Mesenchymal stem cell (in vitro differentiated cells and primary cell): Measurements from ENCODE around the gene ADAM22.

Source experiments
- DNase-seq: peaks from one replicate; pipeline ENCODE4 v3.0.0-alpha.2; 2013
- H2AFZ ChIP-seq: one replicate; pipeline ENCODE4 v1.6.1; 2013; ENCODE audit warnings: low read depth, mild to moderate bottlenecking, control low read depth, inconsistent platforms, low read length, moderate library complexity
- H2AK5ac ChIP-seq: 2 replicates; pipeline ENCODE4 v1.6.1; 2013; ENCODE audit warnings: low read length, moderate library complexity, mild to moderate bottlenecking, inconsistent platforms; ENCODE audit not compliant: severe bottlenecking
- H2BK120ac ChIP-seq: one replicate; pipeline ENCODE4 v1.6.1; 2013; ENCODE audit warnings: low read depth, mild to moderate bottlenecking, inconsistent platforms, low read length, moderate library complexity
- H2BK12ac ChIP-seq, 2 experiments: one replicate each; pipeline ENCODE4 v1.6.1; 2013; ENCODE audit warnings: inconsistent platforms in 2 of 2, low read length in 2 of 2, mild to moderate bottlenecking in 2 of 2, moderate library complexity in 2 of 2, control low read depth in 1 of 2
- H2BK15ac ChIP-seq: one replicate; pipeline ENCODE4 v1.6.1; 2013; ENCODE audit warnings: mild to moderate bottlenecking, low read depth, inconsistent platforms; ENCODE audit not compliant: poor library complexity, severe bottlenecking
- H2BK5ac ChIP-seq: 2 replicates; pipeline ENCODE4 v1.6.1; 2013; ENCODE audit warnings: low read depth, mild to moderate bottlenecking, low read length, control low read depth, inconsistent platforms; ENCODE audit not compliant: poor library complexity, severe bottlenecking
- H3K14ac ChIP-seq, 2 experiments: one replicate each; pipeline ENCODE4 v1.6.1; 2013; ENCODE audit warnings: inconsistent platforms in 2 of 2, low read length in 2 of 2, control low read depth in 1 of 2, mild to moderate bottlenecking in 1 of 2, moderate library complexity in 1 of 2
- H3K18ac ChIP-seq, 2 experiments: one replicate each; pipeline ENCODE4 v1.6.1; 2013; ENCODE audit warnings: inconsistent platforms in 2 of 2, low read length in 2 of 2, control low read depth in 1 of 2, low read depth in 1 of 2, mild to moderate bottlenecking in 1 of 2
- H3K23ac ChIP-seq, 2 experiments: one replicate each; pipeline ENCODE4 v1.6.1; 2013; ENCODE audit warnings: inconsistent platforms in 2 of 2, low read length in 2 of 2, mild to moderate bottlenecking in 2 of 2, moderate library complexity in 2 of 2, control low read depth in 1 of 2
- H3K27ac ChIP-seq: 2 replicates; pipeline ENCODE4 v1.5.1; 2013; ENCODE audit warnings: mild to moderate bottlenecking, moderate library complexity, low read length, control low read depth, inconsistent platforms; ENCODE audit not compliant: poor library complexity, severe bottlenecking
- H3K27me3 ChIP-seq, 2 experiments: 2 replicates each; pipeline versions ENCODE4 v1.6.1 to v1.7.0; 2013; ENCODE audit warnings: low read length in 2 of 2, mild to moderate bottlenecking in 2 of 2, moderate library complexity in 2 of 2, control low read depth in 1 of 2, inconsistent platforms in 1 of 2; ENCODE audit not compliant: control insufficient read depth in 1 of 2, insufficient read depth in 1 of 2
- H3K36me3 ChIP-seq, 2 experiments: 2 replicates each; pipeline versions ENCODE4 v1.6.1 to v1.7.0; 2013; ENCODE audit warnings: low read length in 2 of 2, control low read depth in 1 of 2, inconsistent platforms in 1 of 2, low read depth in 1 of 2, mild to moderate bottlenecking in 1 of 2; ENCODE audit not compliant: insufficient read depth in 2 of 2, control insufficient read depth in 1 of 2
- H3K4ac ChIP-seq, 2 experiments: one replicate each; pipeline ENCODE4 v1.6.1; 2013; ENCODE audit warnings: inconsistent platforms in 2 of 2, low read length in 2 of 2, mild to moderate bottlenecking in 2 of 2, moderate library complexity in 2 of 2, control low read depth in 1 of 2, low read depth in 1 of 2
- H3K4me1 ChIP-seq: 2 replicates; pipeline ENCODE4 v1.6.1; 2013; ENCODE audit warnings: low read depth, low read length, control low read depth; ENCODE audit not compliant: control insufficient read depth, insufficient read depth
- H3K4me2 ChIP-seq: 2 replicates; pipeline ENCODE4 v1.6.1; 2013; ENCODE audit warnings: low read length, mild to moderate bottlenecking, inconsistent platforms; ENCODE audit not compliant: poor library complexity, severe bottlenecking
- H3K4me3 ChIP-seq, 2 experiments: 2 replicates each; pipeline versions ENCODE4 v1.5.1 to v1.7.0; 2013; ENCODE audit warnings: low read length in 2 of 2, mild to moderate bottlenecking in 2 of 2, control low read depth in 1 of 2, low read depth in 1 of 2; ENCODE audit not compliant: insufficient read depth in 1 of 2
- H3K79me1 ChIP-seq: replicated peaks from 2 replicates; pipeline ENCODE4 v1.6.1; 2013; ENCODE audit warnings: mild to moderate bottlenecking, control low read depth, low read length, inconsistent platforms; ENCODE audit not compliant: poor library complexity, severe bottlenecking
- H3K9ac ChIP-seq: 2 replicates; pipeline ENCODE4 v1.7.0; 2013; ENCODE audit warnings: mild to moderate bottlenecking, low read length, moderate library complexity
- H3K9me3 ChIP-seq: 2 replicates; pipeline ENCODE4 v1.7.0; 2013; ENCODE audit warnings: mild to moderate bottlenecking, low read length; ENCODE audit not compliant: control insufficient read depth
- H4K8ac ChIP-seq: one replicate; pipeline ENCODE4 v1.6.1; 2013; ENCODE audit warnings: inconsistent platforms, mild to moderate bottlenecking, low read length, moderate library complexity
- H4K91ac ChIP-seq: one replicate; pipeline ENCODE4 v1.6.1; 2013; ENCODE audit warnings: mild to moderate bottlenecking, low read length, inconsistent platforms
- WGBS: methylation state at CpG from one replicate; pipeline ENCODE4 v1.1.7; 2013; ENCODE audit warnings: mixed read lengths; 5-methylcytosine and 5-hydroxymethylcytosine counted together

The ADAM22 gene

GRCh38 chr7:88046839-88047573 is 113.0 kb downstream of the ADAM22 start:
- no peak for DNase-seq
- H3K14ac ChIP-seq, result no peak overlapping the region
- H3K4me1 ChIP-seq, result no peaks in the 10 kb centered on the region
- no peak overlapping the region for H2AK5ac ChIP-seq
- H2BK5ac ChIP-seq, result no peak overlapping the region
- no peak overlapping the region for H2BK15ac ChIP-seq
- no peak overlapping the region for H3K4ac ChIP-seq
- H3K36me3 ChIP-seq, result no peaks in the 10 kb centered on the region
- no peak overlapping the region for H3K27ac ChIP-seq
- H3K9me3 ChIP-seq, result no peaks in the 10 kb centered on the region
- no peak overlapping the region for H2AFZ ChIP-seq
- H3K4me3 ChIP-seq, result no peak overlapping the region
- H3K4me2 ChIP-seq, result no peak overlapping the region
- no peaks in the 10 kb centered on the region for H3K79me1 ChIP-seq
- no peak overlapping the region for H2BK12ac ChIP-seq
- no peak overlapping the region for H4K8ac ChIP-seq
- no peak overlapping the region for H4K91ac ChIP-seq
- 100% methylated on average over 1 of the region's 1 CpG for WGBS
- H2BK120ac ChIP-seq, result no peak overlapping the region
- no peak overlapping the region for H3K23ac ChIP-seq
- no peak overlapping the region for H3K9ac ChIP-seq
- no peaks in the 10 kb centered on the region for H3K27me3 ChIP-seq
- no peak overlapping the region for H3K18ac ChIP-seq

DNA sequence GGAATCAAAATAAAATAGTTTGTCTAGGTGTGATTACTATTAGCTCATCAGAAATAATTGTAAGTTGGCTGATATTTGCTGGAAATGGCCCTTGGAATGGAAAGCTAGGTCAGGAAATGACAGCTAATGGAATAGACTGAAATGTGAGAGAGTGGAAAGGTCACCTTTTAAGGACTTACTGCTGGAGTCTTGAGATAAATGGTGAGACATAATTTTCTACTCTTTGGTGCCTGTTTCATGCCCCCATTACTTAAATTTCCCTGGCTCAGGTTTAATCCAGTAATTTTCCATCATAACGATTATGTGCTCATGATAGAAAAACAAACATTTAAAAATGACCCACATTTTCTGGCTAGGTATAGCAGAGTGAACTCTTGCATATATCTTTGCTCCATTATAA is 123.6 kb downstream of the ADAM22 start:
- Histone ChIP-seq H3K27me3 (no peaks in the 10 kb centered on the region), H2AK5ac (no peak overlapping the region), H3K4ac (no peak overlapping the region), H3K18ac (no peak overlapping the region), H3K4me2 (no peak overlapping the region), H2BK12ac (no peak overlapping the region), H2BK120ac (no peak overlapping the region), H3K9ac (no peak overlapping the region), H4K91ac (no peak overlapping the region), H3K9me3 (peaks cover 4% of the 10 kb centered on the region), H3K79me1 (no peaks in the 10 kb centered on the region), H2AFZ (no peak overlapping the region), H3K4me1 (no peaks in the 10 kb centered on the region), H4K8ac (no peak overlapping the region), H3K36me3 (no peaks in the 10 kb centered on the region), H3K14ac (no peak overlapping the region), H3K27ac (no peak overlapping the region), H3K23ac (no peak overlapping the region), H3K4me3 (no peak overlapping the region), H2BK15ac (no peak overlapping the region), H2BK5ac (no peak overlapping the region)
- whole genome bisulfite sequencing, result no CpG with 5 or more reads among the region's 1 CpG
- DNase-seq, result no peak

GRCh38 chr7:88062238-88062637 is 128.2 kb downstream of the ADAM22 start:
- no peak overlapping the region for H2AFZ ChIP-seq
- H2AK5ac ChIP-seq, result no peak overlapping the region
- H3K4ac ChIP-seq, result no peak overlapping the region
- H4K91ac ChIP-seq, result no peak overlapping the region
- no peak overlapping the region for H2BK15ac ChIP-seq
- H4K8ac ChIP-seq, result no peak overlapping the region
- DNase-seq, result no peak
- H3K4me2 ChIP-seq, result no peak overlapping the region
- peaks cover 4% of the 10 kb centered on the region for H3K9me3 ChIP-seq
- H3K4me3 ChIP-seq, result no peak overlapping the region
- no peaks in the 10 kb centered on the region for H3K27me3 ChIP-seq
- H3K9ac ChIP-seq, result no peak overlapping the region
- H2BK120ac ChIP-seq, result no peak overlapping the region
- H3K27ac ChIP-seq, result no peak overlapping the region
- no peaks in the 10 kb centered on the region for H3K36me3 ChIP-seq
- no peak overlapping the region for H2BK12ac ChIP-seq
- no peak overlapping the region for H2BK5ac ChIP-seq
- H3K18ac ChIP-seq, result no peak overlapping the region
- no peak overlapping the region for H3K23ac ChIP-seq
- H3K79me1 ChIP-seq, result no peaks in the 10 kb centered on the region
- H3K4me1 ChIP-seq, result no peaks in the 10 kb centered on the region
- no peak overlapping the region for H3K14ac ChIP-seq

DNA sequence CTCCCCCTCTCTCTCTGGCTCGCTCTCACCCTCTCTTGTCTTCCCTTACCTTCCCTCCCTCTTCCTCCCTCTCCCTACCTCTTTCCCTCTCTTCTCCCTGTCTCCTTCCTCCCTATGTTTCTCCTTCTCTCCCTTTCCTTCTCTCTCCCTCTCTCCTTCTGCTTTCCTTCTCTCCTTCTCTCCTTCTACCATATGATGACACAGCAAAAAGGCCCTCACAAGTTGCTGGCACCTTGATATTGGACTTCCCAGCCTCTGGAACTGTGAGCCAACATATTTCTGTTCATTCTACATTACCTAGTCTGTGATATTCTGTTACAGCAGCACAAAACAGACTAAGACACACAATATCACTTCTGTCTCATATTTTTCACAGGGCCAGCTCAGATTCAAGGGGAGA is 135.0 kb downstream of the ADAM22 start:
- no peak overlapping the region for H3K27ac ChIP-seq
- no peak overlapping the region for H3K14ac ChIP-seq
- 95% methylated on average over 1 of the region's 1 CpG for WGBS
- H3K4me3 ChIP-seq, result no peak overlapping the region
- no peak overlapping the region for H3K9ac ChIP-seq
- no peak overlapping the region for H2BK12ac ChIP-seq
- H4K91ac ChIP-seq, result no peak overlapping the region
- no peak overlapping the region for H4K8ac ChIP-seq
- no peak overlapping the region for H2AFZ ChIP-seq
- H3K4me2 ChIP-seq, result no peak overlapping the region
- no peak overlapping the region for H2BK15ac ChIP-seq
- no peaks in the 10 kb centered on the region for H3K4me1 ChIP-seq
- H3K23ac ChIP-seq, result no peak overlapping the region
- peaks cover 4% of the 10 kb centered on the region for H3K9me3 ChIP-seq
- H2BK5ac ChIP-seq, result no peak overlapping the region
- H3K79me1 ChIP-seq, result no peaks in the 10 kb centered on the region
- no peak overlapping the region for H2AK5ac ChIP-seq
- H3K36me3 ChIP-seq, result no peaks in the 10 kb centered on the region
- H2BK120ac ChIP-seq, result no peak overlapping the region
- no peak overlapping the region for H3K4ac ChIP-seq
- DNase-seq, result no peak
- no peaks in the 10 kb centered on the region for H3K27me3 ChIP-seq
- no peak overlapping the region for H3K18ac ChIP-seq
